ENCODE data around the gene QKI. TPM values are rescaled to one million over a fixed set of nuclear protein-coding genes. Genes with fewer than 3 reads are reported as not detected.

The QKI gene
- total and polyA plus RNA-seq, 10 of the 15 experiments (the other 5 are each of a cell fraction or from before 2014, with no cell fraction given), result 4.7 to 72.5 (median 38.9) TPM

GRCh38 chr6:163404825-163405265 is 9.7 kb upstream of the QKI start:
- in situ Hi-C loops (cut with MboI) (no loop called here), intact Hi-C loops (cut with micrococcal nuclease; ENCODE audit: unreplicated experiment) (no loop called here)
- H3K79me2 ChIP-seq (ENCODE audit: control insufficient read depth, insufficient read depth, low read length), result no peaks in the 10 kb centered on the region
- H3K9ac ChIP-seq (ENCODE audit: control insufficient read depth, insufficient read depth, low read length), result no peak overlapping the region
- CTCF ChIA-PET, result interaction anchor here (4.1 kb wide), 1 partner anchor 12 kb away, joined by 19 read pairs; no protein-coding TSS in a partner anchor
- H3K4me3 ChIP-seq, result no peak overlapping the region
- no peaks in the 10 kb centered on the region for H3K27me3 ChIP-seq (replicated peaks in 1 of 2; ENCODE audit: control insufficient read depth in 2 of 2, insufficient read depth in 2 of 2, low read length in 1 of 2)
- BruUV-seq (replicated peaks), result no TSS peak
- H3K36me3 ChIP-seq (ENCODE audit: control insufficient read depth in 2 of 2, insufficient read depth in 2 of 2, low read length in 1 of 2), result no peaks in the 10 kb centered on the region
- no peak overlapping the region for H2AFZ ChIP-seq (ENCODE audit: control insufficient read depth, low read depth, low read length)
- H3K4me1 ChIP-seq (ENCODE audit: control insufficient read depth, insufficient read depth, low read length), result peaks cover 4% of the 10 kb centered on the region; the same call in 1 of the 2 replicates
- DNase-seq (ENCODE audit: low read depth, low spot score) (no peak), ATAC-seq (no peak), FAIRE-seq (no peak)
- POLR2A ChIA-PET, result no interaction called here
- H4K20me1 ChIP-seq (ENCODE audit: control insufficient read depth, insufficient read depth), result no peaks in the 10 kb centered on the region
- WGBS (ENCODE audit: insufficient coverage, insufficient replicate concordance, low lambda C conversion rate, missing lambda C conversion rate), result 91% methylated on average over 10 of the region's 10 CpGs
- SMC1A ChIA-PET (ENCODE audit: uncharacterized antibody, unreplicated experiment), result interaction anchor here (1.6 to 2.2 kb wide), 2 partner anchors 12 to 115 kb away, joined by 4 to 12 read pairs; no protein-coding TSS in a partner anchor
- no peaks in the 10 kb centered on the region for H3K9me3 ChIP-seq (replicated peaks; ENCODE audit: control insufficient read depth, insufficient read depth, low read length)
- H3K4me2 ChIP-seq (ENCODE audit: control insufficient read depth, insufficient read depth), result no peak overlapping the region
- RAD21 ChIA-PET (ENCODE audit: unreplicated experiment), result no interaction called here
- no peak overlapping the region for H3K27ac ChIP-seq (ENCODE audit: control insufficient read depth, insufficient read depth)
- TF ChIP-seq IKZF2 (IDR thresholded peaks at IDR 0.05) (no peak), SREBF1 (IDR thresholded peaks at IDR 0.05; ENCODE audit: low read length) (no peak), EZH2 (IDR thresholded peaks at IDR 0.05; ENCODE audit: borderline replicate concordance, control insufficient read depth, low read depth, low read length) (no peak), HDGF (IDR thresholded peaks at IDR 0.05) (no peak), CBX3 (IDR thresholded peaks at IDR 0.05; ENCODE audit: borderline replicate concordance, low read depth) (no peak), POLR2AphosphoS2 (IDR thresholded peaks at IDR 0.05; ENCODE audit: low read depth, low read length) (no peak), ATF3 (IDR thresholded peaks at IDR 0.05; ENCODE audit: borderline replicate concordance, extremely low read depth, low read depth, low read length) (no peak), BACH1 (IDR thresholded peaks at IDR 0.05; ENCODE audit: borderline replicate concordance) (no peak), LARP7 (IDR thresholded peaks at IDR 0.05) (no peak), DPF2 (IDR thresholded peaks at IDR 0.05) (no peak), JUNB (IDR thresholded peaks at IDR 0.05) (no peak), ZNF687 (IDR thresholded peaks at IDR 0.05) (no peak), CTCF (IDR thresholded peaks at IDR 0.05 in 2 of 3, conservative IDR thresholded peaks at IDR 0.05 in 1 of 3; ENCODE audit: control insufficient read depth in 2 of 3, extremely low read depth in 1 of 3, insufficient read depth in 1 of 3, low read depth in 3 of 3, low read length in 3 of 3) (no peak), FOXK2 (IDR thresholded peaks at IDR 0.05) (no peak), ASH2L (IDR thresholded peaks at IDR 0.05; ENCODE audit: borderline replicate concordance, low read depth) (no peak), TAF1 (IDR thresholded peaks at IDR 0.05; ENCODE audit: borderline replicate concordance, low read depth, low read length) (no peak), ZSCAN29 (IDR thresholded peaks at IDR 0.05) (no peak), RB1 (IDR thresholded peaks at IDR 0.05; ENCODE audit: borderline replicate concordance) (no peak), BCL3 (IDR thresholded peaks at IDR 0.05; ENCODE audit: borderline replicate concordance, insufficient read depth, low read depth, low read length, poor library complexity, severe bottlenecking) (no peak)
